ENCODE measurements around the gene GPR143. TPM values are rescaled to one million over a fixed set of nuclear protein-coding genes. Genes with fewer than 3 reads are reported as not detected.

GPR143 gene
- total and polyA plus RNA-seq, 3 donors from 2014 or later: 1.7 to 2.7 (median 2.5) TPM

DNA sequence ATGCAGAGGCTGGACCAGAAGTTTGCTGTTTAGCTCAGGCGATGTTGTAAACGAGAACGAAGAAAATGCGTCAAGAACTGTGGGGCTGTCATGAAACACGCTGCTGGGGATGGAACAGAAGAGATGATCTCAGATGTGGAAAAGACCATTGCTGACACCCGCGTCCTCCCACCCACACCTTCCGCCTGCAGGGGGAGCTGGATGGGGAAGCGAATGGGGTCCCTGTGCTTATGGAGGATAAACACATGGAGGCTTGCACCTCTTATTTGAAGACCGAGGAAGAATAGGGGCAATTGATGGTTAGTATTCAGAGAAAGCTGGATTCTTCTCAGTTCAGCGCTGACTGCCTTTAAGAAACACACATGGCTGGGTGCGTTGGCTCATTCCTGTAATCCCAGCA lies 63.9 kb downstream of the GPR143 start:
- intact Hi-C loops (cut with DNase I; ENCODE audit: low total_unique reads): no loop called here
- H3K4me1 ChIP-seq: no peaks in the 10 kb centered on the region
- H3K27ac ChIP-seq: no peak overlapping the region
- DNase-seq: no peak
- no peak for TF ChIP-seq POLR2A (IDR thresholded peaks at IDR 0.05)
- TF ChIP-seq, protein P1, sequence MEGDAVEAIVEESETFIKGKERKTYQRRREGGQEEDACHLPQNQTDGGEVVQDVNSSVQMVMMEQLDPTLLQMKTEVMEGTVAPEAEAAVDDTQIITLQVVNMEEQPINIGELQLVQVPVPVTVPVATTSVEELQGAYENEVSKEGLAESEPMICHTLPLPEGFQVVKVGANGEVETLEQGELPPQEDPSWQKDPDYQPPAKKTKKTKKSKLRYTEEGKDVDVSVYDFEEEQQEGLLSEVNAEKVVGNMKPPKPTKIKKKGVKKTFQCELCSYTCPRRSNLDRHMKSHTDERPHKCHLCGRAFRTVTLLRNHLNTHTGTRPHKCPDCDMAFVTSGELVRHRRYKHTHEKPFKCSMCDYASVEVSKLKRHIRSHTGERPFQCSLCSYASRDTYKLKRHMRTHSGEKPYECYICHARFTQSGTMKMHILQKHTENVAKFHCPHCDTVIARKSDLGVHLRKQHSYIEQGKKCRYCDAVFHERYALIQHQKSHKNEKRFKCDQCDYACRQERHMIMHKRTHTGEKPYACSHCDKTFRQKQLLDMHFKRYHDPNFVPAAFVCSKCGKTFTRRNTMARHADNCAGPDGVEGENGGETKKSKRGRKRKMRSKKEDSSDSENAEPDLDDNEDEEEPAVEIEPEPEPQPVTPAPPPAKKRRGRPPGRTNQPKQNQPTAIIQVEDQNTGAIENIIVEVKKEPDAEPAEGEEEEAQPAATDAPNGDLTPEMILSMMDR (IDR thresholded peaks at IDR 0.05): no peak
- no peak overlapping the region for H3K4me3 ChIP-seq
- H3K36me3 ChIP-seq (ENCODE audit: low read depth, missing control alignments): no peaks in the 10 kb centered on the region
- no peaks in the 10 kb centered on the region for H3K27me3 ChIP-seq
- no peaks in the 10 kb centered on the region for H3K9me3 ChIP-seq
- WGBS, 2 donors: 92 to 96% methylated on average over 2 to 12 of the region's 12 CpGs

DNA sequence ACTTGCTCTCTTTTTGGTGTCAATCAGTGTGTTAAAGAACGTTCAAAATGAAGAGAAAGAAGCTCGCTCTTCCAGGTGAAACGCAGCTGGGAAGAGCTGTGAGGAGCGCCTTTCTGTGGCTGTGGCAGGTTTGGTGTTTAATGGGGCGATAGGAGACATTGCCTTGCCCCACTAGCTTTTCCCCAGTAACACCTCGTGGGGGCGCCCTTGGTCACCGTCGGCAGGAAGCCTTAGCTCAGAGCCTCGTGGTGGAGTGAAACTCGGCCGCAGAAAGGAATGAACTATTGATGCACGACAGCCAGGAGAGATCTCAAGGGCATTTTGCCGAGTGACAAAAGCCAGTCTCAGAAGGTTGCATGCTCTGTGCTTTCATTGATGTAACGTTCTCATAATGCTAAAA lies 65.1 kb downstream of the GPR143 start:
- no peaks in the 10 kb centered on the region for H3K36me3 ChIP-seq (ENCODE audit: low read depth, missing control alignments)
- intact Hi-C loops (cut with DNase I; ENCODE audit: low total_unique reads): no loop called here
- no peaks in the 10 kb centered on the region for H3K9me3 ChIP-seq
- no peak overlapping the region for H3K4me3 ChIP-seq
- no peaks in the 10 kb centered on the region for H3K4me1 ChIP-seq
- H3K27me3 ChIP-seq: no peaks in the 10 kb centered on the region
- DNase-seq: no peak
- WGBS, 2 donors: 81 to 93% methylated on average over 8 to 15 of the region's 15 CpGs
- TF ChIP-seq POLR2A (IDR thresholded peaks at IDR 0.05): no peak
- TF ChIP-seq, protein P1 (IDR thresholded peaks at IDR 0.05): no peak
- no peak overlapping the region for H3K27ac ChIP-seq

DNA sequence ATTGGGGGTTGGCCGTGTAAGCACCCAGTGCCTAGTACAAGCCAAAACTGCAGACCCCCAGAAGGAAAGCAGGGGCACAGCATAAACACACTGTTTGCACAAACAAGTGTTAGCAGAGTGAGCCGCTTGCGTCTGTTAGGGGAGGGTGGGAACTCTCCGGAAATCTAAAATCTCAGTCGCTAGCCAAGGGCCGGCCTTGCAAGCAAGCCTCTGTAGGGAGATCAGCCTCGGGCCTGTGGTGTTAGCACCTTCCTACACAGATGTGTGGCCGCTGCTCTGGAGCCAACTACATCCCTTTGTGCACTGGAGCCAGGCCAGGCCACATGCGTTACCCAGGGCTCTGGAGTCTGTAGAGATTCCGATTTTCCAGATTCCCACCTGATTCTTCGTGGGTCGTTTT lies 67.1 kb downstream of the GPR143 start:
- intact Hi-C loops (cut with DNase I; ENCODE audit: low total_unique reads): no loop called here
- no peaks in the 10 kb centered on the region for H3K27me3 ChIP-seq
- no peak overlapping the region for H3K4me3 ChIP-seq
- H3K4me1 ChIP-seq: no peaks in the 10 kb centered on the region
- no peak for DNase-seq
- no peaks in the 10 kb centered on the region for H3K36me3 ChIP-seq (ENCODE audit: low read depth, missing control alignments)
- TF ChIP-seq, protein P1 (IDR thresholded peaks at IDR 0.05): no peak
- TF ChIP-seq POLR2A (IDR thresholded peaks at IDR 0.05): no peak
- no peak overlapping the region for H3K27ac ChIP-seq
- no peaks in the 10 kb centered on the region for H3K9me3 ChIP-seq
- WGBS, 2 donors: 91 to 100% methylated on average over 6 to 10 of the region's 12 CpGs

DNA sequence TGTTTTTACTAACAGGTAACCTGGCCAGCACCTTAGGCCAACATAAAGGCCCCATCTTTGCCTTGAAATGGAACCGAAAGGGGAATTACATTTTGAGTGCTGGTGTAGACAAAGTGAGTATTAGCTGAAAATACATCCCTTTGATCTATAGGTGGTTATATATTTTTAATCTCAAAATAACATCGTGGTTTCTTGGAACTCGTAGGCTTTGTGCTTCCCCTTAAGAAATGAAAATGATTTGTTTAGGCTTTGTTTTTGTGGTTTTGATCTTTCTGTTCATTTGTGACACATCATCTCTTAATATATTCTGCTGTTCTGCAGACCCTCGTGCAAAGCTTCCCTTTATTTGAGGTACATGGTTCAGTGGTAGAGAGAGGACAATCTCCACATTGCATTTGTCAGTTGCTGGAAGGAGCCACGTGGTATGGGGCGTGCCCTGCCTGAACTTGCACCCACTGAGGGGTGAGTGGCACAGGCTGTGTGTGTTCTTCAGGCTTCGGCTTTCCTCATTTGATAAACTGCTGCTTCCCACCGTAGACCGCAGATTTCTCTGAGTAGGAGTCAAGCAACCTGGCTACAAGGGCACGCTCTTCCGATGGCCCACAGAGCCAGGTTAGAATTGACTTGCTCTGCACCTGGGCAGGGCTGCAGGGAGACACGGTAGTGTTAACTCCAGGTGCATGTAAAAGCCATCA lies 72.2 kb downstream of the GPR143 start:
- no peaks in the 10 kb centered on the region for H3K36me3 ChIP-seq (ENCODE audit: low read depth, missing control alignments)
- intact Hi-C loops (cut with DNase I; ENCODE audit: low total_unique reads): no loop called here
- no peak overlapping the region for H3K27ac ChIP-seq
- WGBS, 2 donors: 92 to 94% methylated on average over 4 to 12 of the region's 12 CpGs
- no peaks in the 10 kb centered on the region for H3K4me1 ChIP-seq
- no peak for TF ChIP-seq POLR2A (IDR thresholded peaks at IDR 0.05)
- no peak overlapping the region for H3K4me3 ChIP-seq
- no peaks in the 10 kb centered on the region for H3K9me3 ChIP-seq
- no peak for DNase-seq
- no peaks in the 10 kb centered on the region for H3K27me3 ChIP-seq

DNA sequence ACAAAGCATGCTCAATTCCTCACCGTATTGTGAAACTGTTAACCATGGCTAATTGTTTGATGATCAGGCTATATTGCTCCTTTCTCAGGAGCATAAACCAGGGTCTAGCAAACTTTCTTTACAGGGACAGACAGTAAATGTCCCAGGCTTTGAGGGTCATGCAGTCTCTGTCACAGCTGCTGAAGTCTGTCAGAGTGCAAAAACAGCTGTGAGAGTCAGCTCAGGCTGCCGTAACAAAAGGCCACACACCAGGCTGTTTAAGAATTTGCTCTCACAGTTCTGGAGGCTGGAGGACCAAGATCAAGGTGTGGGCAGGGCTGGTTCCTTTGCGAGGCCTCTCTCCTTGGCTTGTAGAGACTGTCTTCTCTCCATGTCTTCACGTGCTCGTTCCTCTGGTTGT lies 75.6 kb downstream of the GPR143 start:
- Histone ChIP-seq H3K4me3 (no peak overlapping the region), H3K27ac (no peak overlapping the region), H3K9me3 (no peaks in the 10 kb centered on the region), H3K36me3 (ENCODE audit: low read depth, missing control alignments) (no peaks in the 10 kb centered on the region), H3K4me1 (no peaks in the 10 kb centered on the region), H3K27me3 (no peaks in the 10 kb centered on the region)
- WGBS, 2 donors: 96 to 100% methylated on average over 5 of the region's 5 CpGs
- TF ChIP-seq, protein P1 (IDR thresholded peaks at IDR 0.05): no peak
- TF ChIP-seq POLR2A (IDR thresholded peaks at IDR 0.05): no peak
- intact Hi-C loops (cut with DNase I; ENCODE audit: low total_unique reads): no loop called here
- no peak for DNase-seq
